OCI-LY1 (cell line): ENCODE results near the gene SVBP.
A peak's percentile ranks its signal among the peaks of the same experiment; 100 is the strongest.

Source experiments
- EZH2 ChIP-seq: fragments of 200-600 bp; sonication (generic), shearing (Covaris generic); IDR thresholded peaks from 2 replicates; pipeline ENCODE4 v1.8.0; 2017; ENCODE audit warnings: borderline replicate concordance, mixed run types, mild to moderate bottlenecking, antibody characterized with exemption, low read length, moderate library complexity, mixed read lengths
- TF ChIP-seq, protein P1 (sequence below): fragments of 200-600 bp; sonication (generic), shearing (Covaris generic); IDR thresholded peaks from 2 replicates; pipeline ENCODE4 v1.5.1; 2017; ENCODE audit warnings: mild to moderate bottlenecking, antibody characterized with exemption, low read length, moderate library complexity, mixed read lengths

GRCh38 chr1:42846257-42847110, 29.3 kb upstream of the SVBP start, which contains the start of gene ZNF691:
- TF ChIP-seq EZH2 = no peak
- TF ChIP-seq, protein P1, sequence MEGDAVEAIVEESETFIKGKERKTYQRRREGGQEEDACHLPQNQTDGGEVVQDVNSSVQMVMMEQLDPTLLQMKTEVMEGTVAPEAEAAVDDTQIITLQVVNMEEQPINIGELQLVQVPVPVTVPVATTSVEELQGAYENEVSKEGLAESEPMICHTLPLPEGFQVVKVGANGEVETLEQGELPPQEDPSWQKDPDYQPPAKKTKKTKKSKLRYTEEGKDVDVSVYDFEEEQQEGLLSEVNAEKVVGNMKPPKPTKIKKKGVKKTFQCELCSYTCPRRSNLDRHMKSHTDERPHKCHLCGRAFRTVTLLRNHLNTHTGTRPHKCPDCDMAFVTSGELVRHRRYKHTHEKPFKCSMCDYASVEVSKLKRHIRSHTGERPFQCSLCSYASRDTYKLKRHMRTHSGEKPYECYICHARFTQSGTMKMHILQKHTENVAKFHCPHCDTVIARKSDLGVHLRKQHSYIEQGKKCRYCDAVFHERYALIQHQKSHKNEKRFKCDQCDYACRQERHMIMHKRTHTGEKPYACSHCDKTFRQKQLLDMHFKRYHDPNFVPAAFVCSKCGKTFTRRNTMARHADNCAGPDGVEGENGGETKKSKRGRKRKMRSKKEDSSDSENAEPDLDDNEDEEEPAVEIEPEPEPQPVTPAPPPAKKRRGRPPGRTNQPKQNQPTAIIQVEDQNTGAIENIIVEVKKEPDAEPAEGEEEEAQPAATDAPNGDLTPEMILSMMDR = peak; percentile 36; the same call in 1 of the 2 replicates
